HEK293 (cell line): ENCODE results near the gene PRRC2C.
A peak's percentile ranks its signal among the peaks of the same experiment; 100 is the strongest.
"Not testable (repeated sequence)": the region's sequence is repeated elsewhere in the genome, so short reads cannot be mapped to it uniquely, and the experiment has no call there.

Experiments used
- CTCF ChIA-PET: fragments of 350-600 bp; formaldehyde crosslinking; extraction: SDS; loops from one replicate; lab custom pipeline; 2021; ENCODE audit warnings: antibody characterized with exemption; lab: Yijun Ruan, JAX
- POLR2A ChIA-PET: fragments of 300-600 bp; formaldehyde crosslinking; extraction: SDS; loops from one replicate; lab custom pipeline; 2020; ENCODE audit warnings: antibody characterized with exemption, inconsistent platforms; lab: Yijun Ruan, JAX
- H3K27ac ChIP-seq: fragments of 200-500 bp; sonication (Bioruptor generic); 2 replicates; pipeline ENCODE4 v1.5.1; 2014; ENCODE audit warnings: low read depth, low read length, control low read depth, inconsistent platforms; ENCODE audit errors: extremely low read depth
- H3K36me3 ChIP-seq, 2 experiments: fragments of 200-500 bp in 1 of 2; sonication (Bioruptor generic) in 1 of 2; 1 replicate in 1 of 2; 2 replicates in 1 of 2; pipeline ENCODE4 v1.5.1; 2014 to 2017; ENCODE audit warnings: inconsistent platforms in 2 of 2, low read length in 2 of 2; ENCODE audit not compliant: control insufficient read depth in 2 of 2, insufficient read depth in 1 of 2
- H3K4me1 ChIP-seq: fragments of 200-500 bp; sonication (Bioruptor generic); 2 replicates; pipeline ENCODE4 v1.5.1; 2014; ENCODE audit warnings: mild to moderate bottlenecking, low read length, inconsistent platforms; ENCODE audit not compliant: control insufficient read depth, insufficient read depth
- H3K4me3 ChIP-seq: 2 replicates; pipeline ENCODE4 v1.5.1; 2011; ENCODE audit warnings: low read depth, mild to moderate bottlenecking, control low read depth, low read length, moderate library complexity
- H3K9me3 ChIP-seq: fragments of 200-500 bp; sonication (Bioruptor generic); 2 replicates; pipeline ENCODE4 v1.5.1; 2014; ENCODE audit warnings: low read depth, low read length, inconsistent platforms; ENCODE audit not compliant: control insufficient read depth, insufficient read depth
- GLI2 ChIP-seq: fragments of 450-650 bp; formaldehyde crosslinking; IDR thresholded peaks from 2 replicates; pipeline ENCODE4; 2017; ENCODE audit warnings: missing biosample characterization, missing genetic modification characterization, low read depth, borderline replicate concordance
- KLF10 ChIP-seq: fragments of 450-650 bp; IDR thresholded peaks from 2 replicates; pipeline ENCODE4 v1.5.1; 2018; ENCODE audit warnings: missing biosample characterization, mild to moderate bottlenecking, missing genetic modification characterization
- MZF1 ChIP-seq: fragments of 450-650 bp; formaldehyde crosslinking; IDR thresholded peaks from 2 replicates; pipeline ENCODE4 v1.5.1; 2017; ENCODE audit warnings: missing biosample characterization, missing genetic modification characterization, borderline replicate concordance
- PATZ1 ChIP-seq: fragments of 450-650 bp; formaldehyde crosslinking; IDR thresholded peaks from 2 replicates; pipeline ENCODE4 v1.5.1; 2016; ENCODE audit warnings: missing biosample characterization, missing genetic modification characterization
- PRDM10 ChIP-seq: fragments of 450-650 bp; formaldehyde crosslinking; IDR thresholded peaks from 2 replicates; pipeline ENCODE4 v1.5.1; 2016; ENCODE audit warnings: missing biosample characterization, missing genetic modification characterization
- SP3 ChIP-seq: fragments of 450-650 bp; formaldehyde crosslinking; IDR thresholded peaks from 2 replicates; pipeline ENCODE4 v1.5.1; 2016; ENCODE audit warnings: missing biosample characterization, missing genetic modification characterization
- ZFP3 ChIP-seq: fragments of 450-650 bp; formaldehyde crosslinking; IDR thresholded peaks from 2 replicates; pipeline ENCODE4 v1.5.1; 2016; ENCODE audit warnings: low read depth, missing biosample characterization, missing genetic modification characterization
- ZNF184 ChIP-seq: fragments of 450-650 bp; IDR thresholded peaks from 2 replicates; pipeline ENCODE4 v1.5.1; 2018; ENCODE audit warnings: missing biosample characterization, mild to moderate bottlenecking, missing genetic modification characterization
- ZNF23 ChIP-seq: fragments of 450-650 bp; formaldehyde crosslinking; IDR thresholded peaks from 2 replicates; pipeline ENCODE4 v1.5.1; 2016; ENCODE audit warnings: missing biosample characterization, missing genetic modification characterization, borderline replicate concordance
- ZNF391 ChIP-seq: fragments of 450-650 bp; formaldehyde crosslinking; IDR thresholded peaks from 2 replicates; pipeline ENCODE4 v1.5.1; 2016; ENCODE audit warnings: low read depth, missing biosample characterization, missing genetic modification characterization, borderline replicate concordance
- ZNF488 ChIP-seq: fragments of 450-650 bp; formaldehyde crosslinking; IDR thresholded peaks from 2 replicates; pipeline ENCODE4 v1.5.1; 2016; ENCODE audit warnings: missing biosample characterization, missing genetic modification characterization
- ZNF521 ChIP-seq: fragments of 450-650 bp; formaldehyde crosslinking; IDR thresholded peaks from 2 replicates; pipeline ENCODE4 v1.5.1; 2017; ENCODE audit warnings: missing biosample characterization, mild to moderate bottlenecking, missing genetic modification characterization
- ZNF548 ChIP-seq: fragments of 450-650 bp; formaldehyde crosslinking; IDR thresholded peaks from 2 replicates; pipeline ENCODE4 v1.5.1; 2016; ENCODE audit warnings: missing biosample characterization, missing genetic modification characterization
- ZNF580 ChIP-seq: fragments of 450-650 bp; formaldehyde crosslinking; IDR thresholded peaks from 2 replicates; pipeline ENCODE4 v1.5.1; 2016; ENCODE audit warnings: missing biosample characterization, missing genetic modification characterization
- ZXDB ChIP-seq: fragments of 450-650 bp; formaldehyde crosslinking; IDR thresholded peaks from 2 replicates; pipeline ENCODE4 v1.5.1; 2016; ENCODE audit warnings: missing biosample characterization, missing genetic modification characterization
- TF ChIP-seq, protein P1 (sequence below): fragments of 450-650 bp; formaldehyde crosslinking; IDR thresholded peaks from 2 replicates; pipeline ENCODE4 v1.5.1; 2016; ENCODE audit warnings: missing biosample characterization, missing genetic modification characterization, low read depth

Gene PRRC2C

DNA sequence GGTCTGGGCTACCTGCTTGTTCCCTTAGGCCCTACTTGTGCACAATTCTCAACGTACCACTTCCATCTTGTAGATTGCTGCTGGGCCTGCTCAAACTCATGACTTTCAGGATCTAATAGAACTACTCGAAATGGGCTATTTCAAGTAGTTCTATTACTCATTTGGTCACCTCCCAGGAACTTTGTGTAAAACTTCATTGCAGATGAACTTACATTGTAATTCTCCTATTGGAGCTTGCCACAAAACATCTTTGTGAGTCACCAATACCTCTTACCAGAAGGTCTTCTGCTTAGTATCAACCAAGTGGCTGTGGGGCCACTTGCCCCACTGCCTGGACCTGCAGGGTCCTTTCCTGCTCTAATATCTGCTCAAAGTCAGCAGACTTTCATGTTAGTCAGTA is 126.0 kb downstream of the PRRC2C start (continued):
- no peak for TF ChIP-seq GLI2
- no peak for TF ChIP-seq ZNF391 (tag by site-specific recombination)
- no peak for TF ChIP-seq ZNF488
- no peak for TF ChIP-seq ZNF23
- no peak for TF ChIP-seq ZNF580 (tag by site-specific recombination)
- TF ChIP-seq, protein P1, sequence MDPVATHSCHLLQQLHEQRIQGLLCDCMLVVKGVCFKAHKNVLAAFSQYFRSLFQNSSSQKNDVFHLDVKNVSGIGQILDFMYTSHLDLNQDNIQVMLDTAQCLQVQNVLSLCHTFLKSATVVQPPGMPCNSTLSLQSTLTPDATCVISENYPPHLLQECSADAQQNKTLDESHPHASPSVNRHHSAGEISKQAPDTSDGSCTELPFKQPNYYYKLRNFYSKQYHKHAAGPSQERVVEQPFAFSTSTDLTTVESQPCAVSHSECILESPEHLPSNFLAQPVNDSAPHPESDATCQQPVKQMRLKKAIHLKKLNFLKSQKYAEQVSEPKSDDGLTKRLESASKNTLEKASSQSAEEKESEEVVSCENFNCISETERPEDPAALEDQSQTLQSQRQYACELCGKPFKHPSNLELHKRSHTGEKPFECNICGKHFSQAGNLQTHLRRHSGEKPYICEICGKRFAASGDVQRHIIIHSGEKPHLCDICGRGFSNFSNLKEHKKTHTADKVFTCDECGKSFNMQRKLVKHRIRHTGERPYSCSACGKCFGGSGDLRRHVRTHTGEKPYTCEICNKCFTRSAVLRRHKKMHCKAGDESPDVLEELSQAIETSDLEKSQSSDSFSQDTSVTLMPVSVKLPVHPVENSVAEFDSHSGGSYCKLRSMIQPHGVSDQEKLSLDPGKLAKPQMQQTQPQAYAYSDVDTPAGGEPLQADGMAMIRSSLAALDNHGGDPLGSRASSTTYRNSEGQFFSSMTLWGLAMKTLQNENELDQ: no peak
- no peak for TF ChIP-seq ZFP3 (tag by site-specific recombination)

GRCh38 chr1:171613282-171613681 is 128.0 kb downstream of the PRRC2C start:
- TF ChIP-seq ZNF548: no peak
- TF ChIP-seq PRDM10: peak; percentile 59
- ChIA-PET CTCF (no interaction called here), POLR2A (no interaction called here)
- Histone ChIP-seq H3K4me3 (no peak overlapping the region), H3K36me3 (no peaks in the 10 kb centered on the region), H3K27ac (no peak overlapping the region), H3K9me3 (no peaks in the 10 kb centered on the region), H3K4me1 (no peaks in the 10 kb centered on the region)

GRCh38 chr1:171615122-171615906 is 130.0 kb downstream of the PRRC2C start:
- H3K27ac ChIP-seq, H3K9me3 ChIP-seq, CTCF ChIA-PET, H3K4me3 ChIP-seq, POLR2A ChIA-PET, H3K36me3 ChIP-seq, H3K4me1 ChIP-seq: not testable (repeated sequence)

- Histone ChIP-seq H3K27ac (no peak overlapping the region), H3K36me3 (no peaks in the 10 kb centered on the region), H3K4me3 (no peak overlapping the region), H3K4me1 (no peaks in the 10 kb centered on the region), H3K9me3 (no peaks in the 10 kb centered on the region)
- CTCF ChIA-PET: no interaction called here
- POLR2A ChIA-PET: no interaction called here
- TF ChIP-seq MZF1 (tag by site-specific recombination) (no peak), ZNF521 (tag by site-specific recombination) (no peak), SP3 (tag by site-specific recombination) (no peak), PATZ1 (tag by site-specific recombination) (no peak), KLF10 (tag by site-specific recombination) (no peak), ZNF184 (tag by site-specific recombination) (no peak), ZXDB (tag by site-specific recombination) (no peak), PRDM10 (no peak)
These were observed 131.3 kb downstream of the PRRC2C start for GRCh38 chr1:171616586-171616985.
